Adipocyte (in vitro differentiated cells): ENCODE data around the gene POLR1A.
A peak's percentile ranks its signal among the peaks of the same experiment; 100 is the strongest.

ENCODE experiments used
- DNase-seq: peaks from one replicate; pipeline ENCODE4 v3.0.0-alpha.2; 2015; ENCODE audit warnings: low read depth
- H3K27me3 ChIP-seq: replicated peaks from 2 replicates; pipeline ENCODE4 v1.7.0; 2013; ENCODE audit warnings: mild to moderate bottlenecking, low read length, moderate library complexity; ENCODE audit not compliant: control insufficient read depth, insufficient read depth
- H3K36me3 ChIP-seq: 2 replicates; pipeline ENCODE4 v1.7.0; 2013; ENCODE audit warnings: low read length, mild to moderate bottlenecking, moderate library complexity; ENCODE audit not compliant: control insufficient read depth, insufficient read depth, severe bottlenecking
- H3K4me1 ChIP-seq: 2 replicates; pipeline ENCODE4 v1.7.0; 2013; ENCODE audit warnings: mild to moderate bottlenecking, low read length, moderate library complexity; ENCODE audit not compliant: control insufficient read depth, insufficient read depth
- H3K4me3 ChIP-seq: 2 replicates; pipeline ENCODE4 v1.7.0; 2013; ENCODE audit warnings: mild to moderate bottlenecking, low read length, moderate library complexity
- H3K9ac ChIP-seq: 2 replicates; pipeline ENCODE4 v1.7.0; 2013; ENCODE audit warnings: mild to moderate bottlenecking, low read length, moderate library complexity
- H3K9me3 ChIP-seq: 2 replicates; pipeline ENCODE4 v1.7.0; 2013; ENCODE audit warnings: mild to moderate bottlenecking, low read length, moderate library complexity; ENCODE audit not compliant: control insufficient read depth

The POLR1A gene

GRCh38 chr2:86135653-86136052 lies 30.0 kb upstream of the POLR1A start:
- no peak overlapping the region for H3K4me3 ChIP-seq
- peaks cover 100% of the 10 kb centered on the region for H3K36me3 ChIP-seq
- H3K27me3 ChIP-seq: no peaks in the 10 kb centered on the region
- no peaks in the 10 kb centered on the region for H3K9me3 ChIP-seq
- H3K4me1 ChIP-seq: peaks cover 5% of the 10 kb centered on the region
- DNase-seq: no peak
- no peak overlapping the region for H3K9ac ChIP-seq

- H3K9ac ChIP-seq: no peak overlapping the region
- no peaks in the 10 kb centered on the region for H3K27me3 ChIP-seq
- no peaks in the 10 kb centered on the region for H3K9me3 ChIP-seq
- no peak for DNase-seq
- H3K36me3 ChIP-seq: peaks cover 100% of the 10 kb centered on the region
- H3K4me3 ChIP-seq: no peak overlapping the region
- no peaks in the 10 kb centered on the region for H3K4me1 ChIP-seq
Observed at GRCh38 chr2:86134709-86135108, 29.0 kb upstream of the POLR1A start.

- Histone ChIP-seq H3K27me3 (no peaks in the 10 kb centered on the region), H3K9me3 (no peaks in the 10 kb centered on the region), H3K4me1 (no peaks in the 10 kb centered on the region), H3K36me3 (peaks cover 98% of the 10 kb centered on the region), H3K9ac (no peak overlapping the region), H3K4me3 (no peak overlapping the region)
- no peak for DNase-seq
Observed at GRCh38 chr2:86124683-86125082, 19.0 kb upstream of the POLR1A start.

- Histone ChIP-seq H3K27me3 (no peaks in the 10 kb centered on the region), H3K4me1 (no peaks in the 10 kb centered on the region), H3K4me3 (no peak overlapping the region), H3K9me3 (no peaks in the 10 kb centered on the region), H3K9ac (no peak overlapping the region), H3K36me3 (peaks cover 98% of the 10 kb centered on the region)
- no peak for DNase-seq
Observed at GRCh38 chr2:86123328-86123925, 17.7 kb upstream of the POLR1A start.

GRCh38 chr2:86118130-86118529 lies 12.4 kb upstream of the POLR1A start:
- no peak overlapping the region for H3K4me3 ChIP-seq
- no peak overlapping the region for H3K9ac ChIP-seq
- no peaks in the 10 kb centered on the region for H3K27me3 ChIP-seq
- H3K4me1 ChIP-seq: peaks cover 14% of the 10 kb centered on the region
- no peak for DNase-seq
- peaks cover 90% of the 10 kb centered on the region for H3K36me3 ChIP-seq
- no peaks in the 10 kb centered on the region for H3K9me3 ChIP-seq

- Histone ChIP-seq H3K27me3 (no peaks in the 10 kb centered on the region), H3K9ac (peak overlapping the region; percentile 98), H3K36me3 (peaks cover 38% of the 10 kb centered on the region), H3K4me1 (peaks cover 29% of the 10 kb centered on the region), H3K4me3 (peak overlapping the region; percentile 99), H3K9me3 (no peaks in the 10 kb centered on the region)
- peak; percentile 13 for DNase-seq
Observed at GRCh38 chr2:86107031-86107430, 1.3 kb upstream of the POLR1A start.

GRCh38 chr2:86105969-86106945 lies 571 bp upstream of the POLR1A start, which contains the start of gene PTCD3:
PTCD3 (plus strand) TSS chr2:86106235; CDS start chr2:86106248, 13 bp downstream.
- H3K27me3 ChIP-seq: no peaks in the 10 kb centered on the region
- peaks cover 29% of the 10 kb centered on the region for H3K4me1 ChIP-seq
- H3K9me3 ChIP-seq: no peaks in the 10 kb centered on the region
- H3K4me3 ChIP-seq: peak within 1 kb of the TSS; percentile 99
- peaks cover 38% of the 10 kb centered on the region for H3K36me3 ChIP-seq
- peak within 1 kb of the TSS; percentile 98 for H3K9ac ChIP-seq
- peak; percentile 99 for DNase-seq

GRCh38 chr2:86102157-86102556 lies 3.5 kb downstream of the POLR1A start:
- Histone ChIP-seq H3K36me3 (peaks cover 44% of the 10 kb centered on the region), H3K9me3 (no peaks in the 10 kb centered on the region), H3K4me3 (no peak overlapping the region), H3K9ac (no peak overlapping the region), H3K4me1 (peaks cover 19% of the 10 kb centered on the region), H3K27me3 (no peaks in the 10 kb centered on the region)
- no peak for DNase-seq

- Histone ChIP-seq H3K9me3 (no peaks in the 10 kb centered on the region), H3K4me3 (no peak overlapping the region), H3K4me1 (no peaks in the 10 kb centered on the region), H3K9ac (no peak overlapping the region), H3K27me3 (no peaks in the 10 kb centered on the region), H3K36me3 (peaks cover 70% of the 10 kb centered on the region)
- no peak for DNase-seq
Observed at GRCh38 chr2:86097913-86098312, 7.8 kb downstream of the POLR1A start.

- Histone ChIP-seq H3K27me3 (no peaks in the 10 kb centered on the region), H3K9me3 (no peaks in the 10 kb centered on the region), H3K4me1 (no peaks in the 10 kb centered on the region), H3K9ac (no peak overlapping the region), H3K4me3 (no peak overlapping the region), H3K36me3 (peaks cover 70% of the 10 kb centered on the region)
- DNase-seq: no peak
Observed at GRCh38 chr2:86097114-86097896, 8.4 kb downstream of the POLR1A start.

- Histone ChIP-seq H3K27me3 (no peaks in the 10 kb centered on the region), H3K36me3 (peaks cover 68% of the 10 kb centered on the region), H3K4me1 (no peaks in the 10 kb centered on the region), H3K9me3 (no peaks in the 10 kb centered on the region), H3K9ac (no peak overlapping the region), H3K4me3 (no peak overlapping the region)
- DNase-seq: no peak
Observed at GRCh38 chr2:86094229-86094628, 11.5 kb downstream of the POLR1A start.
